GM12878 (cell line): Measurements from ENCODE around the gene BTBD7. TPM values are rescaled to one million over a fixed set of nuclear protein-coding genes. Genes with fewer than 3 reads are reported as not detected.

Experiments
- ATAC-seq: fragments of 200-7000 bp; cut with Tn5 transposase; 3 replicates; pipeline ENCODE4 v1.9.1; 2020; ENCODE audit warnings: mild to moderate bottlenecking, moderate library complexity
- BruUV-seq: library from RNA; stranded (reverse); fragments of 400-500 nt; replicated peaks from 2 replicates; lab custom pipeline; 2021; lab: Mats Ljungman, UMichigan
- CTCF ChIA-PET: fragments of 300-600 bp; sonication (Branson Sonifier 250); formaldehyde crosslinking; extraction: SDS; loops from one replicate; lab custom pipeline; 2021; ENCODE audit warnings: inconsistent platforms; lab: Yijun Ruan, JAX
- POLR2A ChIA-PET: fragments of 350-600 bp; formaldehyde crosslinking; extraction: SDS; loops from one replicate; lab custom pipeline; 2021; ENCODE audit warnings: inconsistent platforms; lab: Charles Lee
- RAD21 ChIA-PET: fragments of 300-600 bp; sonication (Branson Sonifier 250); formaldehyde crosslinking; loops from one replicate; lab custom pipeline; 2023; ENCODE audit warnings: antibody characterized with exemption; ENCODE audit not compliant: unreplicated experiment; lab: Charles Lee
- SMC1A ChIA-PET: fragments of 300-600 bp; sonication (Branson Sonifier 250); formaldehyde crosslinking; loops from one replicate; lab custom pipeline; 2023; ENCODE audit not compliant: unreplicated experiment, uncharacterized antibody; lab: Charles Lee
- DNase-seq: peaks from one replicate; pipeline ENCODE4 v3.0.0-alpha.2; 2011; ENCODE audit warnings: low read depth, low spot score
- FAIRE-seq: peaks from 3 replicates; lab custom pipeline; 2011; peaks lifted over from hg19 to GRCh38; lab: Jason Lieb, UNC
- H2AFZ ChIP-seq: 2 replicates; pipeline ENCODE4 v1.6.0; 2011; ENCODE audit warnings: low read depth, low read length, control low read depth; ENCODE audit not compliant: control insufficient read depth
- H3K27ac ChIP-seq: 2 replicates; pipeline ENCODE4 v1.5.1; 2011; ENCODE audit warnings: control low read depth; ENCODE audit not compliant: control insufficient read depth, insufficient read depth
- H3K27me3 ChIP-seq, 2 experiments: replicated peaks in 1 of 2; 2 replicates each; pipeline versions ENCODE4 v1.6.0 to v1.6.1; 2011; ENCODE audit warnings: low read length in 1 of 2; ENCODE audit not compliant: control insufficient read depth in 2 of 2, insufficient read depth in 2 of 2
- H3K36me3 ChIP-seq, 2 experiments: 2 replicates each; pipeline ENCODE4 v1.5.1; 2011; ENCODE audit warnings: low read length in 1 of 2; ENCODE audit not compliant: control insufficient read depth in 2 of 2, insufficient read depth in 2 of 2
- H3K4me1 ChIP-seq: 2 replicates; pipeline ENCODE4 v1.6.1; 2011; ENCODE audit warnings: mild to moderate bottlenecking, low read length, moderate library complexity, mixed read lengths; ENCODE audit not compliant: control insufficient read depth, insufficient read depth
- H3K4me2 ChIP-seq: 2 replicates; pipeline ENCODE4 v1.6.0; 2011; ENCODE audit warnings: control low read depth; ENCODE audit not compliant: control insufficient read depth, insufficient read depth
- H3K4me3 ChIP-seq: fragments of 200-600 bp; sonication (generic); 2 replicates; pipeline ENCODE4 v1.5.1; 2016
- H3K79me2 ChIP-seq: 2 replicates; pipeline ENCODE4 v1.6.0; 2011; ENCODE audit warnings: low read length; ENCODE audit not compliant: control insufficient read depth, insufficient read depth
- H3K9ac ChIP-seq: 2 replicates; pipeline ENCODE4 v1.8.0; 2011; ENCODE audit warnings: low read length, control low read depth, mixed read lengths; ENCODE audit not compliant: control insufficient read depth, insufficient read depth
- H3K9me3 ChIP-seq: replicated peaks from 3 replicates; pipeline ENCODE4 v1.5.1; 2011; ENCODE audit warnings: mild to moderate bottlenecking, low read length; ENCODE audit not compliant: control insufficient read depth, insufficient read depth
- H4K20me1 ChIP-seq: 2 replicates; pipeline ENCODE4 v1.6.0; 2011; ENCODE audit not compliant: control insufficient read depth, insufficient read depth
- BCL3 ChIP-seq: IDR thresholded peaks from 2 replicates; pipeline ENCODE4 v1.6.1; 2011; ENCODE audit warnings: borderline replicate concordance, low read depth, mild to moderate bottlenecking, moderate library complexity, low read length; ENCODE audit not compliant: insufficient read depth, poor library complexity, severe bottlenecking
- BHLHE40 ChIP-seq, 2 experiments: fragments of 450-650 bp in 1 of 2; IDR thresholded peaks; 2 replicates each; pipeline ENCODE4 v1.6.1; 2011 to 2017; ENCODE audit warnings: low read depth in 2 of 2, borderline replicate concordance in 1 of 2, improper control_type of control experiment in 1 of 2, low read length in 1 of 2, mild to moderate bottlenecking in 1 of 2
- CBX5 ChIP-seq: sonication (generic); IDR thresholded peaks from 2 replicates; pipeline ENCODE4 v1.6.1; 2016; ENCODE audit warnings: low read depth, moderate library complexity, mild to moderate bottlenecking, inconsistent platforms
- EGR1 ChIP-seq, 2 experiments: IDR thresholded peaks; 1 replicate in 1 of 2; 2 replicates in 1 of 2; pipeline ENCODE4 v1.6.1; 2011 to 2012; ENCODE audit warnings: low read depth in 2 of 2, low read length in 2 of 2, borderline replicate concordance in 1 of 2, mild to moderate bottlenecking in 1 of 2, moderate library complexity in 1 of 2
- IRF3 ChIP-seq: fragments of 450-650 bp; IDR thresholded peaks from 2 replicates; pipeline ENCODE4 v1.6.1; 2014; ENCODE audit warnings: mild to moderate bottlenecking
- MTA3 ChIP-seq: IDR thresholded peaks from 2 replicates; pipeline ENCODE4 v1.6.1; 2012; ENCODE audit warnings: low read length, inconsistent platforms, borderline replicate concordance
- NR2C1 ChIP-seq: fragments of 450-650 bp; IDR thresholded peaks from 2 replicates; pipeline ENCODE4 v1.6.1; 2017; ENCODE audit warnings: antibody characterized with exemption, mild to moderate bottlenecking, moderate library complexity
- NR2C2 ChIP-seq: IDR thresholded peaks from 2 replicates; pipeline ENCODE4 v1.6.1; 2011; ENCODE audit warnings: borderline replicate concordance, low read depth; ENCODE audit not compliant: control insufficient read depth, insufficient read length
- POLR2AphosphoS5 ChIP-seq: IDR thresholded peaks from 2 replicates; pipeline ENCODE4 v1.6.1; 2011; ENCODE audit warnings: mild to moderate bottlenecking, low read length, inconsistent platforms
- POU2F2 ChIP-seq: IDR thresholded peaks from 3 replicates; pipeline ENCODE4 v1.6.1; 2011; ENCODE audit warnings: low read depth, mild to moderate bottlenecking, low read length, borderline replicate concordance
- SMAD1 ChIP-seq: fragments of 450-650 bp; IDR thresholded peaks from 2 replicates; pipeline ENCODE4 v1.6.1; 2018; ENCODE audit warnings: mild to moderate bottlenecking, low read depth; ENCODE audit not compliant: partially characterized antibody
- SP1 ChIP-seq: IDR thresholded peaks from one replicate; pipeline ENCODE4 v1.6.1; 2011; ENCODE audit warnings: low read depth, low read length
- WRNIP1 ChIP-seq: IDR thresholded peaks from 2 replicates; pipeline ENCODE4 v1.6.1; 2011; ENCODE audit warnings: low read depth, low read length, improper control_type of control experiment, borderline replicate concordance
- ZBTB11 ChIP-seq: fragments of 450-650 bp; formaldehyde crosslinking; IDR thresholded peaks from 2 replicates; pipeline ENCODE4 v1.5.0; 2022; ENCODE audit warnings: mild to moderate bottlenecking, missing genetic modification characterization
- WGBS: methylation state at CpG from one replicate; pipeline ENCODE4 v1.1.6; 2016; ENCODE audit warnings: low lambda C conversion rate; ENCODE audit not compliant: insufficient replicate concordance, insufficient coverage; ENCODE audit errors: missing lambda C conversion rate; 5-methylcytosine and 5-hydroxymethylcytosine counted together
- in situ Hi-C: fragments of 300-500 bp; cut with MboI; formaldehyde crosslinking; loops from 9 replicates; pipeline ENCODE4 v1.14.3; 2018; ENCODE audit warnings: mixed read lengths
- intact Hi-C: fragments of 100-400 bp; cut with micrococcal nuclease; formaldehyde crosslinking; loops from one replicate; pipeline ENCODE4 v1.14.2; 2022; ENCODE audit not compliant: unreplicated experiment
- polyA plus RNA-seq, 11 experiments: library from polyadenylated mRNA; depleted of rRNA in 4 of 11; unstranded in 6 of 11; stranded (reverse) in 5 of 11; fragments of >200 nt; fragmentation: Nextera tagmentation in 4 of 11; fragmentation: Illumina TruSeq in 1 of 11; extraction: Ambion mirVana in 4 of 11; extraction: Trizol in 1 of 11; gene quantifications; 1 replicate in 1 of 11; 2 replicates in 10 of 11; pipeline versions ENCODE4 v1.2.1 to v1.2.3, GENCODE V29; 2011 to 2016; ENCODE audit warnings: inconsistent platforms in 2 of 11, missing spikeins in 2 of 11, low read depth in 1 of 11
- total RNA-seq, 4 experiments: library from RNA; depleted of rRNA in 3 of 4; stranded (reverse); fragments of >200 nt in 3 of 4; fragmentation: Illumina TruSeq in 1 of 4; extraction: Trizol in 1 of 4; gene quantifications; 2 replicates each; pipeline versions ENCODE4 v1.2.1 to v1.2.3, GENCODE V29; 2013 to 2021
- TF ChIP-seq, protein P1 (sequence below): IDR thresholded peaks from 2 replicates; pipeline ENCODE4 v1.6.1; 2012; ENCODE audit warnings: low read length, inconsistent platforms

BTBD7 gene
- total and polyA plus RNA-seq, 10 of the 15 experiments (the other 5 are each of a cell fraction or from before 2014, with no cell fraction given) = 3.6 to 17.0 (median 9.6) TPM

GRCh38 chr14:93199031-93199430, 133.8 kb downstream of the BTBD7 start:
- Histone ChIP-seq H3K27ac (no peak overlapping the region), H3K4me1 (no peaks in the 10 kb centered on the region), H4K20me1 (no peaks in the 10 kb centered on the region), H3K4me3 (no peak overlapping the region), H3K9ac (no peak overlapping the region), H3K36me3 (no peaks in the 10 kb centered on the region; a peak in 1 of 4 replicates), H3K79me2 (peaks cover 6% of the 10 kb centered on the region), H3K9me3 (no peaks in the 10 kb centered on the region), H2AFZ (no peak overlapping the region), H3K4me2 (no peak overlapping the region), H3K27me3 (no peaks in the 10 kb centered on the region)
- 100% methylated on average over 3 of the region's 4 CpGs for WGBS
- intact Hi-C loops (no loop called here), in situ Hi-C loops (no loop called here)
- BruUV-seq = no TSS peak
- ChIA-PET POLR2A (interaction anchor here (0.7 to 1.0 kb wide), 2 partner anchors 9 to 96 kb away, joined by 3 to 4 read pairs; no protein-coding TSS in a partner anchor), RAD21 (no interaction called here), CTCF (interaction anchor here (0.6 to 1.4 kb wide), 4 partner anchors 67 to 329 kb away, joined by 3 to 5 read pairs (median 4); no protein-coding TSS in a partner anchor), SMC1A (interaction anchor here (1.1 kb wide), 1 partner anchor 16 kb away, joined by 3 read pairs; no protein-coding TSS in a partner anchor)
- TF ChIP-seq SMAD1 (no peak), CBX5 (no peak), EGR1 (IDR thresholded peaks at IDR 0.05; ENCODE audit: borderline replicate concordance in 1 of 2, low read depth in 2 of 2, low read length in 2 of 2) (no peak), SP1 (no peak), MTA3 (no peak), NR2C1 (no peak), NR2C2 (no peak), WRNIP1 (no peak), BCL3 (no peak), POLR2AphosphoS5 (no peak), POU2F2 (no peak), IRF3 (no peak), ZBTB11 (CRISPR knock-in tag) (no peak), BHLHE40 (IDR thresholded peaks at IDR 0.05; ENCODE audit: borderline replicate concordance in 1 of 2, low read depth in 2 of 2, low read length in 1 of 2) (no peak)
- TF ChIP-seq, protein P1, sequence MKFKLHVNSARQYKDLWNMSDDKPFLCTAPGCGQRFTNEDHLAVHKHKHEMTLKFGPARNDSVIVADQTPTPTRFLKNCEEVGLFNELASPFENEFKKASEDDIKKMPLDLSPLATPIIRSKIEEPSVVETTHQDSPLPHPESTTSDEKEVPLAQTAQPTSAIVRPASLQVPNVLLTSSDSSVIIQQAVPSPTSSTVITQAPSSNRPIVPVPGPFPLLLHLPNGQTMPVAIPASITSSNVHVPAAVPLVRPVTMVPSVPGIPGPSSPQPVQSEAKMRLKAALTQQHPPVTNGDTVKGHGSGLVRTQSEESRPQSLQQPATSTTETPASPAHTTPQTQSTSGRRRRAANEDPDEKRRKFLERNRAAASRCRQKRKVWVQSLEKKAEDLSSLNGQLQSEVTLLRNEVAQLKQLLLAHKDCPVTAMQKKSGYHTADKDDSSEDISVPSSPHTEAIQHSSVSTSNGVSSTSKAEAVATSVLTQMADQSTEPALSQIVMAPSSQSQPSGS = no peak
- no peak for ATAC-seq
- DNase-seq = no peak
- no peak for FAIRE-seq
